Right lobe of liver (tissue), 6 donors: ENCODE data around the gene DBR1. TPM values are rescaled to one million over a fixed set of nuclear protein-coding genes. Genes with fewer than 3 reads are reported as not detected.

ENCODE experiments used
- ATAC-seq, 4 donors: fragments of 200-7000 bp; cut with Tn5 transposase; one replicate each; pipeline ENCODE4 v1.9.1; 2020; ENCODE audit warnings: mild to moderate bottlenecking in 4 of 4, moderate library complexity in 4 of 4
- DNase-seq, 3 donors: peaks; one replicate each; pipeline ENCODE4 v3.0.0-alpha.2; 2020
- H3K27ac ChIP-seq, 3 donors: fragments of 200-600 bp; one replicate each; pipeline ENCODE4 v1.8.0; 2022
- H3K27me3 ChIP-seq, 2 donors: fragments of 200-600 bp; one replicate each; pipeline ENCODE4 v1.8.0; 2022
- H3K36me3 ChIP-seq, 4 donors: fragments of 200-600 bp; sonication (generic) in 1 of 4; one replicate each; pipeline versions ENCODE4 v1.5.1 to v1.8.0; 2017 to 2022; ENCODE audit warnings: control low read depth in 1 of 4
- H3K4me1 ChIP-seq, 4 donors: fragments of 200-600 bp; sonication (generic) in 1 of 4; one replicate each; pipeline versions ENCODE4 v1.5.1 to v1.8.0; 2017 to 2022; ENCODE audit warnings: control low read depth in 1 of 4
- H3K4me3 ChIP-seq, 3 donors: fragments of 200-600 bp; one replicate each; pipeline ENCODE4 v1.8.0; 2022
- H3K9me3 ChIP-seq, 4 donors: fragments of 200-600 bp; sonication (generic) in 1 of 4; one replicate each; pipeline versions ENCODE4 v1.5.1 to v1.8.0; 2017 to 2022; ENCODE audit warnings: control low read depth in 1 of 4
- POLR2A ChIP-seq: fragments of 450-650 bp; IDR thresholded peaks from one replicate; pipeline ENCODE4 v1.6.1; 2017; ENCODE audit warnings: antibody characterized with exemption, mild to moderate bottlenecking
- WGBS: methylation state at CpG from one replicate; pipeline ENCODE4 v1.1.6; 2018; ENCODE audit warnings: low coverage, low lambda C conversion rate; ENCODE audit not compliant: insufficient coverage; ENCODE audit errors: missing lambda C conversion rate; 5-methylcytosine and 5-hydroxymethylcytosine counted together
- intact Hi-C, 2 donors: fragments of 100-400 bp; cut with DNase I; formaldehyde crosslinking; loops; one replicate each; pipeline versions ENCODE4 v1.11.2 to v1.14.1; 2022
- total RNA-seq, 6 experiments: library from RNA; depleted of rRNA in 2 of 6; stranded (reverse); fragments of >200 nt in 2 of 6; fragmentation: NEBNext Ultra II Directional in 3 of 6; extraction: Animal tissue kit (Norgen Biotek cat#: 25700) in 3 of 6; gene quantifications; one replicate each; pipeline versions ENCODE4 v1.1.0 to v1.2.4, GENCODE V29; 2016 to 2023
- TF ChIP-seq, protein P1 (sequence below), 4 donors: fragments of 200-600 bp in 3 of 4; fragments of 450-650 bp in 1 of 4; IDR thresholded peaks; one replicate each; pipeline versions ENCODE4 v1.5.1 to v1.8.0; 2016 to 2022; ENCODE audit warnings: antibody characterized with exemption in 4 of 4, mild to moderate bottlenecking in 2 of 4
- donor health status: DM: no; HTN: yes; CAD: no.
- donor health status: DM: no; HTN: no; CAD: no.
- donor health status: DM: no; HTN: no; CAD: no.
- donor health status: DM: no; HTN: yes; CAD: no.
- donor health status: DM: no; HTN: yes; CAD: no.

DBR1 gene
- total RNA-seq, 6 experiments from 2014 or later, result 3.2 to 6.1 (median 4.6) TPM

DNA sequence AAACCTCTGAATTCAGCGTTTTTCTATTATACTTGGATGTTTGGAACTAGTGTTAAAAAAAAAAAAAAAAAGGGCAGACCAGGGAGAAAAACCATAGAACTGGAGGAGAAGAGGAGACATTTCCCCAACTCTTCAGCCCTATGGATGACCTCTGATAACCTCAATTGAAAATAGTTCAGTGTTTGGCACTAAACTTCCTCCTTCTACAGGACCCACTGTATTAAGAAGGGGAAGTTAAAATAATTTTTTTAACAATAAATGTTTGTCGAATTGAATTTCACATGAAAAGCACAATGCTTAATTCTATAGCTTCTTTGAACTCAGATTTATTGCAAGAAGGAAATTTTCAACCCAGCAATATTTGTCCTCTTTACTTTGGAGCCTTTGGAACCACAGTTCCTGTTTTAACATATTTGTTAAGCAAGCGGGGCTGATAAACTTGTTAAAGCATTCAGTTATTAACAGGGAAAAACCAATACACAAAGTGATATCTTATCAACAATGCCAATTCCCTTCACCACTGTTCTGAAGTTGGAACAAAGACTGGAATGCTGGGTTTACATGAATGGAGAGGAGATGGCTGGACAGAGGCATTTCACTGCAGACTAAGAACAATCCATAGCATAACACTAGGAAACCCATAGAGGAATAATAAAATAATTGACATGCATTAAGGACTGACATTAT, 39.4 kb downstream of the DBR1 start:
- TF ChIP-seq POLR2A, result no peak
- TF ChIP-seq, protein P1, sequence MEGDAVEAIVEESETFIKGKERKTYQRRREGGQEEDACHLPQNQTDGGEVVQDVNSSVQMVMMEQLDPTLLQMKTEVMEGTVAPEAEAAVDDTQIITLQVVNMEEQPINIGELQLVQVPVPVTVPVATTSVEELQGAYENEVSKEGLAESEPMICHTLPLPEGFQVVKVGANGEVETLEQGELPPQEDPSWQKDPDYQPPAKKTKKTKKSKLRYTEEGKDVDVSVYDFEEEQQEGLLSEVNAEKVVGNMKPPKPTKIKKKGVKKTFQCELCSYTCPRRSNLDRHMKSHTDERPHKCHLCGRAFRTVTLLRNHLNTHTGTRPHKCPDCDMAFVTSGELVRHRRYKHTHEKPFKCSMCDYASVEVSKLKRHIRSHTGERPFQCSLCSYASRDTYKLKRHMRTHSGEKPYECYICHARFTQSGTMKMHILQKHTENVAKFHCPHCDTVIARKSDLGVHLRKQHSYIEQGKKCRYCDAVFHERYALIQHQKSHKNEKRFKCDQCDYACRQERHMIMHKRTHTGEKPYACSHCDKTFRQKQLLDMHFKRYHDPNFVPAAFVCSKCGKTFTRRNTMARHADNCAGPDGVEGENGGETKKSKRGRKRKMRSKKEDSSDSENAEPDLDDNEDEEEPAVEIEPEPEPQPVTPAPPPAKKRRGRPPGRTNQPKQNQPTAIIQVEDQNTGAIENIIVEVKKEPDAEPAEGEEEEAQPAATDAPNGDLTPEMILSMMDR (IDR thresholded peaks at IDR 0.05), result no peak
- H3K4me1 ChIP-seq, result no peaks in the 10 kb centered on the region
- no peak overlapping the region for H3K4me3 ChIP-seq
- intact Hi-C loops, result no loop called here
- H3K27ac ChIP-seq, result no peak overlapping the region
- no peaks in the 10 kb centered on the region for H3K9me3 ChIP-seq
- 18% methylated on average over 3 of the region's 3 CpGs for WGBS
- no peaks in the 10 kb centered on the region for H3K27me3 ChIP-seq
- no peaks in the 10 kb centered on the region for H3K36me3 ChIP-seq
- DNase-seq (no peak), ATAC-seq (peak; percentile 25 to 62 (median 48))

DNA sequence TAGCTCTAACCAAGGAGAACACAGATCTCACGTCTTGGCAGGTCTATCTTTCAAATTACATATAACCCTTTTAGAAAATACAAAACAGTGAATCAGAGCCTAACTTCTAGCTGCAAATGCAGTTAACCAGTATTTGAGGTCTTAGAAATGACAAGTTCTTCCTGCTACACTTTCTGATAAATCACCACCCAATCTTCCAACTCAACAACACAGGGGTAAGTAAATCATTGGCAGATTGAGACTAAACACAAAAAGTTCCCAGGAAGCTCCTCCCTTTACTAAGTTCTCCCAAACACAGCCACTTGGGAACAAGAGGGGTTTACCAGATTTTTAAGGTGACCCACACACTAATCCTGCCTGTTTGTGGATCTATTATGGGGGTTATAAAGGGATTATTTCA, 42.5 kb downstream of the DBR1 start, which contains the start of gene A4GNT:
Gene A4GNT (minus strand): TSS at position 152 of the 400 bp plus-strand sequence. CDS start 1,134 bp downstream, outside the sequence.
- DNase-seq (no peak), ATAC-seq (no peak)
- Histone ChIP-seq H3K36me3 (no peaks in the 10 kb centered on the region), H3K9me3 (no peaks in the 10 kb centered on the region), H3K4me1 (no peaks in the 10 kb centered on the region), H3K27me3 (no peaks in the 10 kb centered on the region), H3K27ac (no peak within 1 kb of the TSS), H3K4me3 (no peak within 1 kb of the TSS)
- WGBS, result 50% methylated on average over 1 of the region's 1 CpG
- TF ChIP-seq, protein P1 (IDR thresholded peaks at IDR 0.05), result no peak
- TF ChIP-seq POLR2A, result no peak
- intact Hi-C loops, result no loop called here

DNA sequence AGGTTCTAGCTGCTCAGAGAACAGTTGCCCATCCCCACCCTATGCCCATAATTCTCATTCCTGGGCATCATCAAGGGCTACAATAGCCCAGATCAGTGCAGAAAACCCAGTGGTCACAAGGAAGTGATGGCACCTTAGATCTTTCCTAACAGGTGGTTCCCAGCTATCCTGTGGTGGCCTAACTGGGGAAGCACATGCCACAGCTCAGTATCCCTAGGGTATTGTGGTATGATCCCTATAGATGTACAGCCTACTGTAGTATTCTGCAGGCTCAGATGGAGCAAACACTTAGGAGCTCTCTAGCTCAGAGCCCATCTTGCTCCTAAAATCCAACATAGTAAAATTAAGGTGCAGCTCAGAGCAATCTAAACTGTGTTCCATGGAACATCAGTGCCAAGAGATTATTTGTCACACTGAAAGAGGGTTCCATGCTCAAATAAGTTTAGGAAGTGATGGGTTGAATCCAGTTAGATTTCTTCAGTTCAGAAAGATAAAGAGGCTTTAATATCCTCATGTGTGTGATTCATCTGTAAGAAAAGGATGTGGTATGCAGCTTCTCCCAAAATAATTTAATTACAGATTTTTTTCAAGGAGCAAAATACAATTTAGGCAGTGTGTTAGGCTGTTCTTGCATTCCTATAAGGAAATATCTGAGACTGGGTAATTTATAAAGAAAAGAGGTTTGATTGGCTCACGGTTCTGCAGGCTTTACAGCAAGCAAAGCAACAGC, 46.9 kb downstream of the DBR1 start:
- no peak overlapping the region for H3K27ac ChIP-seq
- H3K4me3 ChIP-seq, result no peak overlapping the region
- no peaks in the 10 kb centered on the region for H3K4me1 ChIP-seq
- WGBS, result 100% methylated on average over 1 of the region's 1 CpG
- no peak for TF ChIP-seq POLR2A
- TF ChIP-seq, protein P1 (IDR thresholded peaks at IDR 0.05), result no peak
- no peaks in the 10 kb centered on the region for H3K27me3 ChIP-seq
- intact Hi-C loops, result no loop called here
- H3K9me3 ChIP-seq, result no peaks in the 10 kb centered on the region
- ATAC-seq (no peak), DNase-seq (no peak)
- H3K36me3 ChIP-seq, result no peaks in the 10 kb centered on the region

DNA sequence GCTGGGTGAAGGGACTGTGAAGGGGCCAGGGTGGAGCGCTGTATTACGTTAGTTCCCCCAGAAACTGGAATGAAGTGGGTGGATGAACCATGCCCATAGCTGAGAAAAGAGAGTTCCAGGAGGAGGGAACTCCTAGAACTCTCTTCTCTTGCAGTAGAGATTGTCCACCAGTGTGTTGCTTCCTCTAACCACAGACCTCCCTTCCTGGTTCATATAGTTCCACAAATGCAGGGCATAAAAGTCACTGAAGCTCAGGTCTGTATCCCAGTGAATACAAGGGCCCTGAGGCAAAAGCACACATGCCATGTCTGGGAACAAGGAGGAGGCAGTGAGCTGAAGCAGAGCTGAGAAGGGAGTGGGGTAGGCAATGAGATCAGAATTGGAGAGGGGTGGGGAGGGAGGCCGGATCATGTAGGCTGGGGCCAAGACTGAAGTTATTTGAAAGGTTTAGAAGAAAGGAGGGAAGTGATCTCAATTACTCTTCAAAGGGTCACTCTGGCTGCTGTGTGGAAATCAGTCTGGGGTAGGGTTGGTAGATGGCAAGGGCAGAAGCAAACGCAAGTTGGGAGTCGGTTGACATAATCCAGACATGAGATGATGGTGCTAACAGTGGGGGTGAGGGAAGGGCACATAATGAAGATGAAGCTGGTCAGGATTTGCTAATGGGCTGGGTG, 49.0 kb downstream of the DBR1 start:
- H3K4me3 ChIP-seq, result no peak overlapping the region
- H3K36me3 ChIP-seq, result no peaks in the 10 kb centered on the region
- intact Hi-C loops, result no loop called here
- no peak for DNase-seq
- no peaks in the 10 kb centered on the region for H3K9me3 ChIP-seq
- H3K4me1 ChIP-seq, result no peaks in the 10 kb centered on the region
- 55% methylated on average over 5 of the region's 5 CpGs for WGBS
- ATAC-seq, result peak; percentile 54 to 80 (median 77)
- no peaks in the 10 kb centered on the region for H3K27me3 ChIP-seq
- no peak for TF ChIP-seq POLR2A
- TF ChIP-seq, protein P1 (IDR thresholded peaks at IDR 0.05), result no peak
- H3K27ac ChIP-seq, result no peak overlapping the region
